Motor neuron (in vitro differentiated cells): ENCODE measurements around the gene PUS1. TPM values are rescaled to one million over a fixed set of nuclear protein-coding genes. Genes with fewer than 3 reads are reported as not detected.
"Not testable (repeated sequence)": the region's sequence is repeated elsewhere in the genome, so short reads cannot be mapped to it uniquely, and the experiment has no call there.

ENCODE experiments used
- ATAC-seq, 8 experiments: fragments of 200-7000 bp; cut with Tn5 transposase; replicated peaks in 6 of 8; 2 replicates each; pipeline ENCODE4 v1.8.0; 2021; ENCODE audit warnings: mild to moderate bottlenecking in 8 of 8, moderate library complexity in 8 of 8
- H3K27ac ChIP-seq, 2 donors: fragments of 250-450 bp; sonication (Bioruptor Pico); 2 replicates each; pipeline ENCODE4 v1.9.0; 2021; ENCODE audit warnings: antibody characterized with exemption in 2 of 2, mild to moderate bottlenecking in 2 of 2, moderate library complexity in 1 of 2
- H3K4me1 ChIP-seq, 2 donors: fragments of 250-450 bp; sonication (Bioruptor Pico); replicated peaks in 1 of 2; 2 replicates each; pipeline ENCODE4 v1.6.1; 2021; ENCODE audit warnings: antibody characterized with exemption in 2 of 2, mild to moderate bottlenecking in 2 of 2, moderate library complexity in 1 of 2
- H3K4me3 ChIP-seq, 5 donors: fragments of 250-450 bp; sonication (Bioruptor Pico); 2 replicates each; pipeline ENCODE4 v1.9.0; 2021; ENCODE audit warnings: antibody characterized with exemption in 5 of 5, mild to moderate bottlenecking in 5 of 5, moderate library complexity in 4 of 5
- WGBS, 10 experiments: fragments of 450-650 bp; shearing (Covaris generic); methylation state at CpG; one replicate each; pipeline ENCODE4 v1.0.0; 2022; 5-methylcytosine and 5-hydroxymethylcytosine counted together
- in situ Hi-C, 9 experiments: fragments of 400-800 bp; cut with MboI; loops; one replicate each; pipeline ENCODE4 v1.15.0; 2021; ENCODE audit warnings: low sequenced_read_pairs in 9 of 9, low pct_unique_long_range_greater_than_20kb in 2 of 9; ENCODE audit not compliant: unreplicated experiment in 9 of 9
- total RNA-seq, 8 experiments: library from RNA; unstranded; fragments of 300-600 nt; gene quantifications; 2 replicates each; pipeline versions ENCODE4 v1.2.3 to v1.2.4, GENCODE V29; 2022

The PUS1 gene
- total RNA-seq, 8 experiments from 2014 or later = 3.1 to 51.2 (median 10.5) TPM

GRCh38 chr12:131979606-131980005 lies 50.5 kb downstream of the PUS1 start:
- no peak overlapping the region for H3K4me3 ChIP-seq
- no peak overlapping the region for H3K27ac ChIP-seq
- H3K4me1 ChIP-seq = no peaks in the 10 kb centered on the region
- 78 to 100% (median 97%) methylated on average over 3 to 11 of the region's 12 CpGs; no CpG with 5 or more reads in 1 of the 10 experiments for WGBS, 10 experiments
- no peak for ATAC-seq
- in situ Hi-C loops = no loop called here

- ATAC-seq = peak in 1 of 8 experiments; percentile 24
- WGBS, 10 experiments = 67 to 100% (median 92%) methylated on average over 1 to 3 of the region's 3 CpGs; no CpG with 5 or more reads in 2 of the 10 experiments
- in situ Hi-C loops = no loop called here
- Histone ChIP-seq H3K4me3 (no peak overlapping the region), H3K4me1 (no peaks in the 10 kb centered on the region), H3K27ac (no peak overlapping the region)
These were observed 51.2 kb downstream of the PUS1 start for GRCh38 chr12:131980263-131980662.

- Histone ChIP-seq H3K4me3 (no peak overlapping the region), H3K4me1 (no peaks in the 10 kb centered on the region), H3K27ac (no peak overlapping the region)
- no peak for ATAC-seq
- 89 to 100% (median 98%) methylated on average over 2 to 7 of the region's 10 CpGs; no CpG with 5 or more reads in 4 of the 10 experiments for WGBS, 10 experiments
- in situ Hi-C loops = no loop called here
These were observed 52.3 kb downstream of the PUS1 start for GRCh38 chr12:131981388-131981787.

- in situ Hi-C loops = no loop called here
- peaks cover 0 to 6% of the 10 kb centered on the region in 2 donors for H3K4me1 ChIP-seq
- no peak overlapping the region for H3K27ac ChIP-seq
- ATAC-seq = no peak
- 82 to 100% (median 96%) methylated on average over 2 to 7 of the region's 17 CpGs; no CpG with 5 or more reads in 6 of the 10 experiments for WGBS, 10 experiments
- H3K4me3 ChIP-seq = no peak overlapping the region
These were observed 53.0 kb downstream of the PUS1 start for GRCh38 chr12:131982041-131982440.

GRCh38 chr12:131983026-131983425 lies 54.0 kb downstream of the PUS1 start:
- WGBS, 10 experiments = 79 to 100% (median 96%) methylated on average over 1 to 5 of the region's 6 CpGs; no CpG with 5 or more reads in 3 of the 10 experiments
- no peak overlapping the region for H3K27ac ChIP-seq
- peaks cover 0 to 7% of the 10 kb centered on the region in 2 donors for H3K4me1 ChIP-seq
- ATAC-seq = no peak
- in situ Hi-C loops = no loop called here
- no peak overlapping the region for H3K4me3 ChIP-seq

GRCh38 chr12:131983554-131983953 lies 54.5 kb downstream of the PUS1 start:
- H3K4me1 ChIP-seq = peaks cover 0 to 7% of the 10 kb centered on the region in 2 donors
- H3K4me3 ChIP-seq = no peak overlapping the region
- WGBS, 10 experiments = 60 to 100% (median 100%) methylated on average over 1 to 3 of the region's 6 CpGs; no CpG with 5 or more reads in 4 of the 10 experiments
- no peak for ATAC-seq
- H3K27ac ChIP-seq = no peak overlapping the region
- in situ Hi-C loops = no loop called here

GRCh38 chr12:131984334-131984733 lies 55.3 kb downstream of the PUS1 start:
- WGBS, 10 experiments = 86 to 100% (median 100%) methylated on average over 1 to 3 of the region's 3 CpGs; no CpG with 5 or more reads in 1 of the 10 experiments
- in situ Hi-C loops = no loop called here
- H3K27ac ChIP-seq = no peak overlapping the region
- no peak overlapping the region for H3K4me3 ChIP-seq
- H3K4me1 ChIP-seq = peaks cover 0 to 9% of the 10 kb centered on the region in 2 donors
- ATAC-seq = no peak

GRCh38 chr12:131985510-131985875 lies 56.4 kb downstream of the PUS1 start:
- H3K27ac ChIP-seq, ATAC-seq, in situ Hi-C loops, H3K4me3 ChIP-seq: not testable (repeated sequence)
- peaks cover 4 to 21% of the 10 kb centered on the region in 2 donors for H3K4me1 ChIP-seq
- WGBS, 10 experiments = 90 to 100% (median 100%) methylated on average over 1 to 9 of the region's 11 CpGs; no CpG with 5 or more reads in 3 of the 10 experiments

GRCh38 chr12:131986361-131986760 lies 57.3 kb downstream of the PUS1 start:
- no peak overlapping the region for H3K27ac ChIP-seq
- in situ Hi-C loops = no loop called here

GRCh38 chr12:131986910-131987309 lies 57.8 kb downstream of the PUS1 start:
- no peak overlapping the region for H3K4me3 ChIP-seq
- H3K27ac ChIP-seq = no peak overlapping the region
- peak in 6 of 8 experiments; percentile 33 to 79 (median 52) for ATAC-seq
- peaks cover 9 to 26% of the 10 kb centered on the region in 2 donors for H3K4me1 ChIP-seq
- in situ Hi-C loops = no loop called here
- WGBS, 10 experiments = 17 to 96% (median 49%) methylated on average over 1 to 4 of the region's 5 CpGs; no CpG with 5 or more reads in 2 of the 10 experiments

More at GRCh38 chr12:131986361-131986760, 57.3 kb downstream of the PUS1 start:
- WGBS, 10 experiments = 80 to 100% (median 95%) methylated on average over 1 to 7 of the region's 17 CpGs; no CpG with 5 or more reads in 5 of the 10 experiments
- no peak for ATAC-seq
- Histone ChIP-seq H3K4me3 (no peak overlapping the region), H3K4me1 (peaks cover 9 to 26% of the 10 kb centered on the region in 2 donors)

- Histone ChIP-seq H3K4me3 (no peak overlapping the region), H3K27ac (no peak overlapping the region), H3K4me1 (peaks cover 9 to 26% of the 10 kb centered on the region in 2 donors)
- 80 to 100% (median 100%) methylated on average over 1 to 3 of the region's 8 CpGs; no CpG with 5 or more reads in 5 of the 10 experiments for WGBS, 10 experiments
- in situ Hi-C loops = no loop called here
- ATAC-seq = no peak
These were observed 58.5 kb downstream of the PUS1 start for GRCh38 chr12:131987552-131987951.

GRCh38 chr12:131988054-131988796 lies 59.1 kb downstream of the PUS1 start:
- Histone ChIP-seq H3K4me1 (peaks cover 9 to 26% of the 10 kb centered on the region in 2 donors), H3K27ac (no peak overlapping the region), H3K4me3 (no peak overlapping the region)
- ATAC-seq = no peak
- in situ Hi-C loops = no loop called here
- WGBS, 10 experiments = 88 to 100% (median 99%) methylated on average over 1 to 7 of the region's 8 CpGs; no CpG with 5 or more reads in 2 of the 10 experiments

GRCh38 chr12:131989021-131989420 lies 59.9 kb downstream of the PUS1 start:
- Histone ChIP-seq H3K27ac (no peak overlapping the region), H3K4me3 (no peak overlapping the region), H3K4me1 (peaks cover 9 to 26% of the 10 kb centered on the region in 2 donors)
- ATAC-seq = no peak
- 77 to 100% (median 93%) methylated on average over 1 to 6 of the region's 12 CpGs; no CpG with 5 or more reads in 7 of the 10 experiments for WGBS, 10 experiments
- in situ Hi-C loops = no loop called here
